Fibroblast of lung (primary cell): ENCODE data around the gene RASSF7.

ENCODE experiments used
- EZH2 ChIP-seq: IDR thresholded peaks from 2 replicates; pipeline ENCODE4 v1.5.1; 2012; ENCODE audit warnings: low read length, control low read depth, mild to moderate bottlenecking; ENCODE audit errors: missing control alignments
- TF ChIP-seq, protein P1 (sequence below), 2 donors: IDR thresholded peaks in 1 of 2; conservative IDR thresholded peaks in 1 of 2; 1 replicate in 1 of 2; 2 replicates in 1 of 2; pipeline ENCODE4 v1.5.1; 2011 to 2012; ENCODE audit warnings: low read length in 2 of 2, control low read depth in 1 of 2, inconsistent platforms in 1 of 2, low read depth in 1 of 2, mild to moderate bottlenecking in 1 of 2

DNA sequence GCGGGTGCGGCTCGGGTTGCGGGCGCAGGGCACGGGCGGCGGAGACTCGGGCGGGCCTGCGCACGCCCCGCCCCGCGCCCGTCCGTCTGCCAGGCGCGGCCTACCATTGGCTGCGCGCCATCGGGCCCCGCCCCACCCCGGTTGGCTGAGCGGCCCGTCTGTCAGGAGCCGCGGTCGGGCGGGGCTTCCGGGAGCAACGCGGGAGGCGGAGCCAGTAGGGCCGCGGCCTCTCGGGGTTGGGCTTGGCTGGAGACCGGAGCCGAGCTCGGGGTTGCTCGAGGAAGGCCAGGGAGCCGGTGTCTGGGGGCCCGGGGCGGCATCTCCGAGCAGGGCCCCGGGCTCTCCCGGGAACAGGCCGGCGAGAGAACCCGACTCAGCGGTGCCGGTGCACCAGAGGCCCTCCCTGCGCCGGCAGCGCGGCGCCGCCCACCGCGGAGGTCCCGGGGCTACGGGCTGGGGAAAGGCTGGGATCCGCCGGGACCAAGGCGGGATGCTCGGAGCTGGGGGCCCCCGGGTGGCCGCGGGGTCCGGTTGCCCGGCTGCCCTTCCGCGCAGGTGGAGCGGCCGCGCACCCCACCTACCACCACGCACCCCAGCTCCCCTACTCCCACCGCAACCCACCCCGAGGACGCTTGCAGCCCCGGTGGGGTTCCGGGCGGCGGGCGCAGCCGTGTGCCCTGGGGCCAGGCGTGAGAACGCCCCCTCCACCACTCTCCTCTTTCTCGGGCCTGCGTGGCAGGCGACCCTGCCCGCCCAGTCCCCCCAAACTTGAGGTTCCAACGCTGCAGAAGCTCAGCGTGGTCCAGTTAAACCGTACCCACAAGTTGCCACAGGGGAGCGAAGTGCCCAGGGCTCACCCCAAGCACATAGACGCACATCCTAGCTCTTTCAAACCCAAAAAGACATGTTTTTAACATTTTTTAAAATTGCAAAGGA, 25.0 kb upstream of the RASSF7 start, which contains the start of gene HRAS:
- TF ChIP-seq EZH2 = no peak
- TF ChIP-seq, protein P1, sequence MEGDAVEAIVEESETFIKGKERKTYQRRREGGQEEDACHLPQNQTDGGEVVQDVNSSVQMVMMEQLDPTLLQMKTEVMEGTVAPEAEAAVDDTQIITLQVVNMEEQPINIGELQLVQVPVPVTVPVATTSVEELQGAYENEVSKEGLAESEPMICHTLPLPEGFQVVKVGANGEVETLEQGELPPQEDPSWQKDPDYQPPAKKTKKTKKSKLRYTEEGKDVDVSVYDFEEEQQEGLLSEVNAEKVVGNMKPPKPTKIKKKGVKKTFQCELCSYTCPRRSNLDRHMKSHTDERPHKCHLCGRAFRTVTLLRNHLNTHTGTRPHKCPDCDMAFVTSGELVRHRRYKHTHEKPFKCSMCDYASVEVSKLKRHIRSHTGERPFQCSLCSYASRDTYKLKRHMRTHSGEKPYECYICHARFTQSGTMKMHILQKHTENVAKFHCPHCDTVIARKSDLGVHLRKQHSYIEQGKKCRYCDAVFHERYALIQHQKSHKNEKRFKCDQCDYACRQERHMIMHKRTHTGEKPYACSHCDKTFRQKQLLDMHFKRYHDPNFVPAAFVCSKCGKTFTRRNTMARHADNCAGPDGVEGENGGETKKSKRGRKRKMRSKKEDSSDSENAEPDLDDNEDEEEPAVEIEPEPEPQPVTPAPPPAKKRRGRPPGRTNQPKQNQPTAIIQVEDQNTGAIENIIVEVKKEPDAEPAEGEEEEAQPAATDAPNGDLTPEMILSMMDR (conservative IDR thresholded peaks at IDR 0.05 in 1 of 2, IDR thresholded peaks at IDR 0.05 in 1 of 2; ENCODE audit: low read depth in 1 of 2, low read length in 2 of 2) = no peak
